ENCODE measurements around the gene MDGA2. TPM values are rescaled to one million over a fixed set of nuclear protein-coding genes. Genes with fewer than 3 reads are reported as not detected.

MDGA2 gene
- 1 to 10 TPM in 1 of 2 donors, under 1 TPM in 1; 0.82 to 8.8 TPM for total RNA-seq
- polyA plus RNA-seq (2013, experiment 1 of 2), result 1.0 TPM
- polyA plus RNA-seq (2013, experiment 2 of 2), result 1.2 TPM
- long read RNA-seq, experiment 1, result 0 reads
- long read RNA-seq, experiment 2, partial matches to known transcripts, result 0 of 1 reads
- long read RNA-seq, experiment 2, other reads (novel, unspliced or antisense), result 1 of 1 reads
- long read RNA-seq, experiment 3, partial matches to known transcripts, result 1 of 7 reads
- long read RNA-seq, experiment 3, other reads (novel, unspliced or antisense), result 6 of 7 reads
- long read RNA-seq, experiment 4, partial matches to known transcripts, result 0 of 1 reads
- long read RNA-seq, experiment 4, other reads (novel, unspliced or antisense), result 1 of 1 reads

GRCh38 chr14:47675466-47676314, at the start of gene MDGA2:
MDGA2 (minus strand) TSS chr14:47675605.
- H3K4me3 ChIP-seq (ENCODE audit: low read length), result peak within 1 kb of the TSS; percentile 78
- WGBS, 2 experiments (ENCODE audit: insufficient coverage in 1 of 2, insufficient read length in 1 of 2), result 0% methylated on average over 28 to 89 of the region's 90 CpGs
- peaks cover 5% of the 10 kb centered on the region for H3K4me1 Mint-ChIP-seq
- no peaks in the 10 kb centered on the region for H3K9me3 ChIP-seq (ENCODE audit: control insufficient read depth, low read length)
- H3K27me3 Mint-ChIP-seq (ENCODE audit: insufficient read depth), result peaks cover 73% of the 10 kb centered on the region
- no peaks in the 10 kb centered on the region for H3K36me3 Mint-ChIP-seq (ENCODE audit: low read depth)
- H3K4me3 Mint-ChIP-seq, result peak within 1 kb of the TSS; percentile 67
- no peaks in the 10 kb centered on the region for H3K4me1 ChIP-seq (ENCODE audit: control insufficient read depth, insufficient read depth, low read length)
- H3K9me3 Mint-ChIP-seq, result no peaks in the 10 kb centered on the region
- no peaks in the 10 kb centered on the region for H3K36me3 ChIP-seq (ENCODE audit: control insufficient read depth, insufficient read depth, low read length)
- no peak for TF ChIP-seq CTCF (conservative IDR thresholded peaks at IDR 0.05)
- H3K9ac ChIP-seq (ENCODE audit: extremely low read depth, low read length, poor library complexity, severe bottlenecking), result no peak within 1 kb of the TSS
- no peak within 1 kb of the TSS for H3K27ac ChIP-seq (ENCODE audit: low read depth, low read length)
- DNase-seq, result peak; percentile 87
- peaks cover 69% of the 10 kb centered on the region for H3K27me3 ChIP-seq (ENCODE audit: control insufficient read depth, insufficient read depth, low read length, poor library complexity, severe bottlenecking)
- H3K27ac Mint-ChIP-seq, result no peak within 1 kb of the TSS

- peaks cover 6% of the 10 kb centered on the region for H3K36me3 Mint-ChIP-seq (ENCODE audit: low read depth)
- Histone ChIP-seq H3K9ac (ENCODE audit: extremely low read depth, low read length, poor library complexity, severe bottlenecking) (no peak overlapping the region), H3K27me3 (ENCODE audit: control insufficient read depth, insufficient read depth, low read length, poor library complexity, severe bottlenecking) (no peaks in the 10 kb centered on the region), H3K36me3 (ENCODE audit: control insufficient read depth, insufficient read depth, low read length) (no peaks in the 10 kb centered on the region), H3K9me3 (ENCODE audit: control insufficient read depth, low read length) (no peaks in the 10 kb centered on the region), H3K4me1 (ENCODE audit: control insufficient read depth, insufficient read depth, low read length) (peaks cover 16% of the 10 kb centered on the region), H3K27ac (ENCODE audit: low read depth, low read length) (no peak overlapping the region), H3K4me3 (ENCODE audit: low read length) (no peak overlapping the region)
- 88 to 92% methylated on average over 2 of the region's 2 CpGs for WGBS, 2 experiments (ENCODE audit: insufficient coverage in 1 of 2, insufficient read length in 1 of 2)
- no peak for DNase-seq
- no peak overlapping the region for H3K27ac Mint-ChIP-seq
- H3K4me1 Mint-ChIP-seq, result peaks cover 21% of the 10 kb centered on the region
- H3K9me3 Mint-ChIP-seq, result no peaks in the 10 kb centered on the region
- TF ChIP-seq CTCF (conservative IDR thresholded peaks at IDR 0.05), result no peak
- no peaks in the 10 kb centered on the region for H3K27me3 Mint-ChIP-seq (ENCODE audit: insufficient read depth)
- H3K4me3 Mint-ChIP-seq, result no peak overlapping the region
Observed at GRCh38 chr14:47722929-47723693, 47.7 kb upstream of the MDGA2 start.

- TF ChIP-seq CTCF (conservative IDR thresholded peaks at IDR 0.05), result no peak
- no peak overlapping the region for H3K9ac ChIP-seq (ENCODE audit: extremely low read depth, low read length, poor library complexity, severe bottlenecking)
- Mint-ChIP-seq H3K4me3 (no peak overlapping the region), H3K9me3 (peaks cover 3% of the 10 kb centered on the region), H3K27ac (no peak overlapping the region), H3K4me1 (peaks cover 21% of the 10 kb centered on the region), H3K27me3 (ENCODE audit: insufficient read depth) (no peaks in the 10 kb centered on the region), H3K36me3 (ENCODE audit: low read depth) (no peaks in the 10 kb centered on the region)
- peaks cover 16% of the 10 kb centered on the region for H3K4me1 ChIP-seq (ENCODE audit: control insufficient read depth, insufficient read depth, low read length)
- WGBS, 2 experiments (ENCODE audit: insufficient coverage in 1 of 2, insufficient read length in 1 of 2), result 92 to 97% methylated on average over 3 to 4 of the region's 4 CpGs
- no peak for DNase-seq
- H3K4me3 ChIP-seq (ENCODE audit: low read length), result peak overlapping the region; percentile 61
- no peak overlapping the region for H3K27ac ChIP-seq (ENCODE audit: low read depth, low read length)
- no peaks in the 10 kb centered on the region for H3K36me3 ChIP-seq (ENCODE audit: control insufficient read depth, insufficient read depth, low read length)
- no peaks in the 10 kb centered on the region for H3K9me3 ChIP-seq (ENCODE audit: control insufficient read depth, low read length)
- no peaks in the 10 kb centered on the region for H3K27me3 ChIP-seq (ENCODE audit: control insufficient read depth, insufficient read depth, low read length, poor library complexity, severe bottlenecking)
Observed at GRCh38 chr14:47720281-47720680, 44.9 kb upstream of the MDGA2 start.
